WTC11 (cell line): ENCODE data around the gene CAMK2B.

Source experiments
- ATF1 ChIP-seq: sonication (generic); formaldehyde crosslinking; IDR thresholded peaks from 2 replicates; pipeline ENCODE4 v1.8.1; 2023; ENCODE audit warnings: mild to moderate bottlenecking, moderate library complexity, missing genetic modification reagents
- HMGA2 ChIP-seq: fragments of 250-450 bp; sonication (Bioruptor Pico); IDR thresholded peaks from 2 replicates; pipeline ENCODE4 v1.4.0; 2021; ENCODE audit warnings: mild to moderate bottlenecking, moderate library complexity
- TCF7 ChIP-seq: sonication (generic); formaldehyde crosslinking; IDR thresholded peaks from 2 replicates; pipeline ENCODE4 v1.8.0; 2022; ENCODE audit warnings: mild to moderate bottlenecking, low read depth, missing genetic modification reagents, moderate library complexity
- USF2 ChIP-seq: sonication (generic); formaldehyde crosslinking; IDR thresholded peaks from 2 replicates; pipeline ENCODE4 v1.8.1; 2023; ENCODE audit warnings: mild to moderate bottlenecking, missing genetic modification reagents, moderate library complexity
- ZNF263 ChIP-seq: sonication (generic); formaldehyde crosslinking; IDR thresholded peaks from 2 replicates; pipeline ENCODE4 v1.8.1; 2022; ENCODE audit warnings: low read depth, mild to moderate bottlenecking, moderate library complexity, missing genetic modification reagents
- TF ChIP-seq, protein P1 (sequence below): sonication (generic); formaldehyde crosslinking; IDR thresholded peaks from 2 replicates; pipeline ENCODE4 v1.8.0; 2023; ENCODE audit warnings: missing genetic modification reagents, mild to moderate bottlenecking, borderline replicate concordance
- TF ChIP-seq, protein P2 (sequence below): sonication (generic); formaldehyde crosslinking; IDR thresholded peaks from 2 replicates; pipeline ENCODE4 v1.8.1; 2023; ENCODE audit warnings: mild to moderate bottlenecking, missing genetic modification reagents, moderate library complexity
- TF ChIP-seq, protein P3 (sequence below): fragments of 200-600 bp; IDR thresholded peaks from 2 replicates; pipeline ENCODE4 v1.8.0; 2022; ENCODE audit warnings: antibody characterized with exemption

- no peak for TF ChIP-seq HMGA2 (CRISPR knock-in tag)
- TF ChIP-seq, protein P1, sequence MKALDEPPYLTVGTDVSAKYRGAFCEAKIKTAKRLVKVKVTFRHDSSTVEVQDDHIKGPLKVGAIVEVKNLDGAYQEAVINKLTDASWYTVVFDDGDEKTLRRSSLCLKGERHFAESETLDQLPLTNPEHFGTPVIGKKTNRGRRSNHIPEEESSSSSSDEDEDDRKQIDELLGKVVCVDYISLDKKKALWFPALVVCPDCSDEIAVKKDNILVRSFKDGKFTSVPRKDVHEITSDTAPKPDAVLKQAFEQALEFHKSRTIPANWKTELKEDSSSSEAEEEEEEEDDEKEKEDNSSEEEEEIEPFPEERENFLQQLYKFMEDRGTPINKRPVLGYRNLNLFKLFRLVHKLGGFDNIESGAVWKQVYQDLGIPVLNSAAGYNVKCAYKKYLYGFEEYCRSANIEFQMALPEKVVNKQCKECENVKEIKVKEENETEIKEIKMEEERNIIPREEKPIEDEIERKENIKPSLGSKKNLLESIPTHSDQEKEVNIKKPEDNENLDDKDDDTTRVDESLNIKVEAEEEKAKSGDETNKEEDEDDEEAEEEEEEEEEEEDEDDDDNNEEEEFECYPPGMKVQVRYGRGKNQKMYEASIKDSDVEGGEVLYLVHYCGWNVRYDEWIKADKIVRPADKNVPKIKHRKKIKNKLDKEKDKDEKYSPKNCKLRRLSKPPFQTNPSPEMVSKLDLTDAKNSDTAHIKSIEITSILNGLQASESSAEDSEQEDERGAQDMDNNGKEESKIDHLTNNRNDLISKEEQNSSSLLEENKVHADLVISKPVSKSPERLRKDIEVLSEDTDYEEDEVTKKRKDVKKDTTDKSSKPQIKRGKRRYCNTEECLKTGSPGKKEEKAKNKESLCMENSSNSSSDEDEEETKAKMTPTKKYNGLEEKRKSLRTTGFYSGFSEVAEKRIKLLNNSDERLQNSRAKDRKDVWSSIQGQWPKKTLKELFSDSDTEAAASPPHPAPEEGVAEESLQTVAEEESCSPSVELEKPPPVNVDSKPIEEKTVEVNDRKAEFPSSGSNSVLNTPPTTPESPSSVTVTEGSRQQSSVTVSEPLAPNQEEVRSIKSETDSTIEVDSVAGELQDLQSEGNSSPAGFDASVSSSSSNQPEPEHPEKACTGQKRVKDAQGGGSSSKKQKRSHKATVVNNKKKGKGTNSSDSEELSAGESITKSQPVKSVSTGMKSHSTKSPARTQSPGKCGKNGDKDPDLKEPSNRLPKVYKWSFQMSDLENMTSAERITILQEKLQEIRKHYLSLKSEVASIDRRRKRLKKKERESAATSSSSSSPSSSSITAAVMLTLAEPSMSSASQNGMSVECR (CRISPR knock-in tag) = no peak
- no peak for TF ChIP-seq ATF1 (CRISPR knock-in tag)
- no peak for TF ChIP-seq ZNF263 (CRISPR knock-in tag)
- no peak for TF ChIP-seq TCF7 (CRISPR knock-in tag)
- TF ChIP-seq USF2 (CRISPR knock-in tag) = no peak
- TF ChIP-seq, protein P2, sequence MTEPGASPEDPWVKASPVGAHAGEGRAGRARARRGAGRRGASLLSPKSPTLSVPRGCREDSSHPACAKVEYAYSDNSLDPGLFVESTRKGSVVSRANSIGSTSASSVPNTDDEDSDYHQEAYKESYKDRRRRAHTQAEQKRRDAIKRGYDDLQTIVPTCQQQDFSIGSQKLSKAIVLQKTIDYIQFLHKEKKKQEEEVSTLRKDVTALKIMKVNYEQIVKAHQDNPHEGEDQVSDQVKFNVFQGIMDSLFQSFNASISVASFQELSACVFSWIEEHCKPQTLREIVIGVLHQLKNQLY (CRISPR knock-in tag) = no peak
- TF ChIP-seq, protein P3, sequence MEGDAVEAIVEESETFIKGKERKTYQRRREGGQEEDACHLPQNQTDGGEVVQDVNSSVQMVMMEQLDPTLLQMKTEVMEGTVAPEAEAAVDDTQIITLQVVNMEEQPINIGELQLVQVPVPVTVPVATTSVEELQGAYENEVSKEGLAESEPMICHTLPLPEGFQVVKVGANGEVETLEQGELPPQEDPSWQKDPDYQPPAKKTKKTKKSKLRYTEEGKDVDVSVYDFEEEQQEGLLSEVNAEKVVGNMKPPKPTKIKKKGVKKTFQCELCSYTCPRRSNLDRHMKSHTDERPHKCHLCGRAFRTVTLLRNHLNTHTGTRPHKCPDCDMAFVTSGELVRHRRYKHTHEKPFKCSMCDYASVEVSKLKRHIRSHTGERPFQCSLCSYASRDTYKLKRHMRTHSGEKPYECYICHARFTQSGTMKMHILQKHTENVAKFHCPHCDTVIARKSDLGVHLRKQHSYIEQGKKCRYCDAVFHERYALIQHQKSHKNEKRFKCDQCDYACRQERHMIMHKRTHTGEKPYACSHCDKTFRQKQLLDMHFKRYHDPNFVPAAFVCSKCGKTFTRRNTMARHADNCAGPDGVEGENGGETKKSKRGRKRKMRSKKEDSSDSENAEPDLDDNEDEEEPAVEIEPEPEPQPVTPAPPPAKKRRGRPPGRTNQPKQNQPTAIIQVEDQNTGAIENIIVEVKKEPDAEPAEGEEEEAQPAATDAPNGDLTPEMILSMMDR = no peak
Observed at GRCh38 chr7:44309271-44310091, 15.9 kb downstream of the CAMK2B start.
